Effector CD4-positive, alpha-beta T cell (primary cell): ENCODE results near the gene SERTAD2.
A peak's percentile ranks its signal among the peaks of the same experiment; 100 is the strongest.

Source experiments
- DNase-seq: peaks from one replicate; pipeline ENCODE4 v3.0.0-alpha.2; 2020

The SERTAD2 gene

GRCh38 chr2:64672708-64673107 lies 19.0 kb upstream of the SERTAD2 start:
- no peak for DNase-seq

- no peak for DNase-seq
These were observed 16.3 kb upstream of the SERTAD2 start for GRCh38 chr2:64670047-64670446.

- no peak for DNase-seq
These were observed 15.6 kb upstream of the SERTAD2 start for GRCh38 chr2:64669288-64669687.

GRCh38 chr2:64668542-64668941 lies 14.8 kb upstream of the SERTAD2 start:
- no peak for DNase-seq

- no peak for DNase-seq
These were observed 13.8 kb upstream of the SERTAD2 start for GRCh38 chr2:64667535-64667934.

- no peak for DNase-seq
These were observed 13.2 kb upstream of the SERTAD2 start for GRCh38 chr2:64666810-64667438.

GRCh38 chr2:64665709-64666108 lies 12.0 kb upstream of the SERTAD2 start:
- no peak for DNase-seq

GRCh38 chr2:64663402-64663801 lies 9.7 kb upstream of the SERTAD2 start:
- DNase-seq = no peak

- no peak for DNase-seq
These were observed 8.0 kb upstream of the SERTAD2 start for GRCh38 chr2:64661741-64662169.

- no peak for DNase-seq
These were observed 5.5 kb upstream of the SERTAD2 start for GRCh38 chr2:64659252-64659651.

GRCh38 chr2:64658269-64658668 lies 4.6 kb upstream of the SERTAD2 start:
- DNase-seq = no peak

GRCh38 chr2:64657411-64657810 lies 3.7 kb upstream of the SERTAD2 start:
- DNase-seq = no peak

- no peak for DNase-seq
These were observed 2.7 kb upstream of the SERTAD2 start for GRCh38 chr2:64656379-64656778.

GRCh38 chr2:64655873-64656272 lies 2.2 kb upstream of the SERTAD2 start:
- DNase-seq = no peak

- DNase-seq = peak; percentile 19
These were observed 1.4 kb upstream of the SERTAD2 start for GRCh38 chr2:64655018-64655664.

GRCh38 chr2:64654063-64654811 lies 524 bp upstream of the SERTAD2 start:
- DNase-seq = peak; percentile 64

GRCh38 chr2:64652231-64653108 lies 1.2 kb downstream of the SERTAD2 start:
- no peak for DNase-seq

- no peak for DNase-seq
These were observed 2.1 kb downstream of the SERTAD2 start for GRCh38 chr2:64651590-64651989.

- no peak for DNase-seq
These were observed 2.9 kb downstream of the SERTAD2 start for GRCh38 chr2:64650722-64651338.

- no peak for DNase-seq
These were observed 3.4 kb downstream of the SERTAD2 start for GRCh38 chr2:64650296-64650695.

- DNase-seq = no peak
These were observed 4.1 kb downstream of the SERTAD2 start for GRCh38 chr2:64649626-64650025.

- no peak for DNase-seq
These were observed 4.7 kb downstream of the SERTAD2 start for GRCh38 chr2:64649013-64649484.
